Keratinocyte (primary cell): ENCODE data around the gene FGF4.

Experiments used
- CTCF ChIP-seq, 3 experiments: IDR thresholded peaks in 1 of 3; conservative IDR thresholded peaks in 1 of 3; optimal IDR thresholded peaks in 1 of 3; 2 replicates in 2 of 3; 3 replicates in 1 of 3; pipeline versions ENCODE3 to v1.5.1; 2011; ENCODE audit warnings: low read length in 3 of 3, mild to moderate bottlenecking in 3 of 3, moderate library complexity in 2 of 3, control low read depth in 1 of 3, inconsistent platforms in 1 of 3; ENCODE audit not compliant: insufficient read depth in 2 of 3; ENCODE audit errors: extremely low read depth in 1 of 3
- EZH2 ChIP-seq: IDR thresholded peaks from one replicate; pipeline ENCODE4 v1.6.1; 2012; ENCODE audit warnings: inconsistent platforms, mild to moderate bottlenecking, low read length, moderate library complexity

GRCh38 chr11:69808667-69809086 lies 33.5 kb upstream of the FGF4 start:
- TF ChIP-seq CTCF (optimal IDR thresholded peaks at IDR 0.05 in 1 of 3, IDR thresholded peaks at IDR 0.05 in 1 of 3, conservative IDR thresholded peaks at IDR 0.05 in 1 of 3; ENCODE audit: extremely low read depth in 1 of 3, insufficient read depth in 2 of 3, low read length in 3 of 3) (no peak), EZH2 (no peak)
